Lower lobe of right lung (tissue), 2 donors: ENCODE measurements around the gene EARS2. TPM values are rescaled to one million over a fixed set of nuclear protein-coding genes. Genes with fewer than 3 reads are reported as not detected.
A peak's percentile ranks its signal among the peaks of the same experiment; 100 is the strongest.
"Not testable (repeated sequence)": the region's sequence is repeated elsewhere in the genome, so short reads cannot be mapped to it uniquely, and the experiment has no call there.

Source experiments
- ATAC-seq, 2 donors: fragments of 200-7000 bp; cut with Tn5 transposase; one replicate each; pipeline ENCODE4 v1.9.1; 2020 to 2022; ENCODE audit warnings: mild to moderate bottlenecking in 2 of 2, moderate library complexity in 2 of 2
- DNase-seq: peaks from one replicate; pipeline ENCODE4 v3.0.0-alpha.2; 2020
- H3K27ac ChIP-seq: fragments of 200-600 bp; one replicate; pipeline ENCODE4 v1.8.0; 2022
- H3K27me3 ChIP-seq: fragments of 200-600 bp; one replicate; pipeline ENCODE4 v1.8.0; 2022; ENCODE audit warnings: low read depth
- H3K36me3 ChIP-seq: fragments of 200-600 bp; one replicate; pipeline ENCODE4 v1.8.0; 2022; ENCODE audit warnings: mild to moderate bottlenecking
- H3K4me1 ChIP-seq: fragments of 200-600 bp; one replicate; pipeline ENCODE4 v1.8.0; 2022
- H3K4me3 ChIP-seq: fragments of 200-600 bp; one replicate; pipeline ENCODE4 v1.8.0; 2022; ENCODE audit warnings: mild to moderate bottlenecking
- H3K9me3 ChIP-seq: fragments of 200-600 bp; one replicate; pipeline ENCODE4 v1.8.0; 2022
- CTCF ChIP-seq: fragments of 200-600 bp; IDR thresholded peaks from one replicate; pipeline ENCODE4 v1.8.0; 2022; ENCODE audit warnings: antibody characterized with exemption, mild to moderate bottlenecking
- intact Hi-C: fragments of 100-400 bp; cut with DNase I; formaldehyde crosslinking; loops from one replicate; pipeline ENCODE4 v1.11.0; 2022
- total RNA-seq: library from RNA; stranded (reverse); fragmentation: NEBNext Ultra II Directional; extraction: Animal tissue kit (Norgen Biotek cat#: 25700); gene quantifications from one replicate; pipeline ENCODE4 v1.2.1, GENCODE V29; 2021
- donor health status: DM: no; HTN: yes; CAD: no; lungs with severe emphysema.

EARS2 gene
- total RNA-seq, 1 donor from 2014 or later: 19.5 TPM

- no peak for TF ChIP-seq CTCF
- Histone ChIP-seq H3K27ac (no peak overlapping the region), H3K27me3 (no peaks in the 10 kb centered on the region), H3K36me3 (peaks cover 46% of the 10 kb centered on the region), H3K9me3 (no peaks in the 10 kb centered on the region), H3K4me1 (peaks cover 16% of the 10 kb centered on the region), H3K4me3 (no peak overlapping the region)
- ATAC-seq: no peak
- intact Hi-C loops: no loop called here
- DNase-seq: no peak
Observed at GRCh38 chr16:23594186-23594585, 37.0 kb upstream of the EARS2 start.

DNA sequence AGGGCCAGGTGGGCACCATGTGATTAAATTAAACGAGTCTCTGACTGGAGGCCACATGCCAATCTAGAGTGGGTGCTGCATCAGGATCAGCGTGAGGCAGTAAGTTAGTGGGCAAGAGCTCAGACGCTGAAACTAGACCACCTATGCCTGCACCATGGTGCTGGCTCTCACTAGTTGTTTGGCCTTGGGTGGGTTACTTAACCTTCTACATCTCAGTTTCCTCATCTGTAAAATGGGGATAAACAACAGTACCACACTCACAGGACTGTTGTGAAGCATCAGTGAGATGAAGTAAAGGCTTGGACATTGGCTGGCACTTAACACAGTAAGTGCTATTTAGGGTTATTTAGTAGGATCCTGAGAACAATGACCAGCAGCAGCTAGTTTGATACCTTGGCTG lies 33.0 kb upstream of the EARS2 start:
- Histone ChIP-seq H3K9me3 (no peaks in the 10 kb centered on the region), H3K27me3 (no peaks in the 10 kb centered on the region), H3K4me1 (peaks cover 13% of the 10 kb centered on the region), H3K36me3 (peaks cover 86% of the 10 kb centered on the region), H3K27ac (no peak overlapping the region), H3K4me3 (no peak overlapping the region)
- ATAC-seq (no peak), DNase-seq (no peak)
- no peak for TF ChIP-seq CTCF
- intact Hi-C loops: no loop called here

GRCh38 chr16:23587726-23588125 lies 30.6 kb upstream of the EARS2 start:
- ATAC-seq (no peak), DNase-seq (no peak)
- no peak overlapping the region for H3K4me3 ChIP-seq
- TF ChIP-seq CTCF: no peak
- intact Hi-C loops: no loop called here
- peaks cover 88% of the 10 kb centered on the region for H3K36me3 ChIP-seq
- no peaks in the 10 kb centered on the region for H3K4me1 ChIP-seq
- no peaks in the 10 kb centered on the region for H3K9me3 ChIP-seq
- H3K27me3 ChIP-seq: no peaks in the 10 kb centered on the region
- H3K27ac ChIP-seq: no peak overlapping the region

- Histone ChIP-seq H3K27ac (no peak overlapping the region), H3K36me3 (peaks cover 88% of the 10 kb centered on the region), H3K4me1 (no peaks in the 10 kb centered on the region), H3K9me3 (no peaks in the 10 kb centered on the region), H3K4me3 (no peak overlapping the region), H3K27me3 (no peaks in the 10 kb centered on the region)
- intact Hi-C loops: no loop called here
- ATAC-seq: peak in 1 of 2 donors; percentile 27
- no peak for DNase-seq
- TF ChIP-seq CTCF: no peak
Observed at GRCh38 chr16:23584186-23585076, 27.3 kb upstream of the EARS2 start.

GRCh38 chr16:23583271-23583670 lies 26.1 kb upstream of the EARS2 start:
- intact Hi-C loops, H3K9me3 ChIP-seq, ATAC-seq, H3K4me1 ChIP-seq, H3K4me3 ChIP-seq, H3K27me3 ChIP-seq, DNase-seq, H3K27ac ChIP-seq: not testable (repeated sequence)
- H3K36me3 ChIP-seq: peaks cover 89% of the 10 kb centered on the region

- H3K4me3 ChIP-seq: no peak overlapping the region
- peaks cover 86% of the 10 kb centered on the region for H3K36me3 ChIP-seq
- H3K27me3 ChIP-seq: no peaks in the 10 kb centered on the region
- DNase-seq: no peak
- no peak for TF ChIP-seq CTCF
- no peaks in the 10 kb centered on the region for H3K9me3 ChIP-seq
- H3K27ac ChIP-seq: no peak overlapping the region
- no peak for ATAC-seq
- H3K4me1 ChIP-seq: no peaks in the 10 kb centered on the region
- intact Hi-C loops: no loop called here
Observed at GRCh38 chr16:23581764-23582163, 24.6 kb upstream of the EARS2 start.
